GM12872 (cell line): ENCODE data around the gene CHD2.

Source experiments
- TF ChIP-seq, protein P1 (sequence below): IDR thresholded peaks from 3 replicates; pipeline ENCODE4 v1.5.1; 2011; ENCODE audit warnings: low read depth, mild to moderate bottlenecking, low read length, moderate library complexity; ENCODE audit not compliant: insufficient read depth

The CHD2 gene

DNA sequence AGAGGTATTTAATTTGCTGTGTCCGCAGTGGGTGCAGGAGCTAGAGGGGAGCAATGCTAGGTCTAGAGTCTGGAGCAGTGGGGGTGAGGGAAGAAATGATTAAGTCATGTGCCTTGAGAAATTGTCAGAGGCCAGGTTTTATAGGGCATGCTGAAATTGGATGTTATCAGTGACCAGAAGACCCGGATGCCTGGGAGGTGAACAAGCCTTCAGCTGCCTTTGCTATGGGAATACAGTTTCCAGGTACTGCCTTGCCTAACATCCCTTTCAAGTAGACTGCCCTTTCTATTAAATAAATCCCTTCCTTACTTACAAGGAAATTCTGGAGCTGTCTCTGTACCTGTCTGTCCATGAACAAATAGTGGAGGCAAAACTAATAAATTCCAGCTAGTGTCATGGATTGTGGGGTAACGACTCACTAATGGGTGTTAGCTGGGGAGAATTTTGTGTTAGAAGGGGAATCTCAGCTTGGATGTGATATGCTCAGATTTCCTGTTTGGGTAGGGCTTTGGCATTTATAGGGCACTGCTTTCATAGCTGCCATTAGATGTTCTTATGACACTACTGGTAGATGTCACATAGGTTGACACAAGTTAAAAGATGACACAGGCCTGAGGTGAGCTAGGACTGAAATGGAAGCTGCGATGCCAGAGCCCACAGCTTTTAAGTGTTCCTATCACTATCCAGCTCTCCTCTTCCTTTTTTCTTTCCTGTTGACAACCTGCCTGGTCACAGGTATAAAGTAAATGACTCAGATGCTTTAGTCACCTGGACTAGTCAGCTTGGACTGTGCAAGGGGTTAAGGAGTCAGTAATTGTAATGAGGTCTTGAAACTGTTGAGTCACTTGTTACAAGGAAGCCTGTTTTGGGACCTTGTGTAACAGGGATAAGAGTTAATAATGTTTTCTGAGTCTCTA, 21.3 kb downstream of the CHD2 start:
- TF ChIP-seq, protein P1, sequence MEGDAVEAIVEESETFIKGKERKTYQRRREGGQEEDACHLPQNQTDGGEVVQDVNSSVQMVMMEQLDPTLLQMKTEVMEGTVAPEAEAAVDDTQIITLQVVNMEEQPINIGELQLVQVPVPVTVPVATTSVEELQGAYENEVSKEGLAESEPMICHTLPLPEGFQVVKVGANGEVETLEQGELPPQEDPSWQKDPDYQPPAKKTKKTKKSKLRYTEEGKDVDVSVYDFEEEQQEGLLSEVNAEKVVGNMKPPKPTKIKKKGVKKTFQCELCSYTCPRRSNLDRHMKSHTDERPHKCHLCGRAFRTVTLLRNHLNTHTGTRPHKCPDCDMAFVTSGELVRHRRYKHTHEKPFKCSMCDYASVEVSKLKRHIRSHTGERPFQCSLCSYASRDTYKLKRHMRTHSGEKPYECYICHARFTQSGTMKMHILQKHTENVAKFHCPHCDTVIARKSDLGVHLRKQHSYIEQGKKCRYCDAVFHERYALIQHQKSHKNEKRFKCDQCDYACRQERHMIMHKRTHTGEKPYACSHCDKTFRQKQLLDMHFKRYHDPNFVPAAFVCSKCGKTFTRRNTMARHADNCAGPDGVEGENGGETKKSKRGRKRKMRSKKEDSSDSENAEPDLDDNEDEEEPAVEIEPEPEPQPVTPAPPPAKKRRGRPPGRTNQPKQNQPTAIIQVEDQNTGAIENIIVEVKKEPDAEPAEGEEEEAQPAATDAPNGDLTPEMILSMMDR = no peak

DNA sequence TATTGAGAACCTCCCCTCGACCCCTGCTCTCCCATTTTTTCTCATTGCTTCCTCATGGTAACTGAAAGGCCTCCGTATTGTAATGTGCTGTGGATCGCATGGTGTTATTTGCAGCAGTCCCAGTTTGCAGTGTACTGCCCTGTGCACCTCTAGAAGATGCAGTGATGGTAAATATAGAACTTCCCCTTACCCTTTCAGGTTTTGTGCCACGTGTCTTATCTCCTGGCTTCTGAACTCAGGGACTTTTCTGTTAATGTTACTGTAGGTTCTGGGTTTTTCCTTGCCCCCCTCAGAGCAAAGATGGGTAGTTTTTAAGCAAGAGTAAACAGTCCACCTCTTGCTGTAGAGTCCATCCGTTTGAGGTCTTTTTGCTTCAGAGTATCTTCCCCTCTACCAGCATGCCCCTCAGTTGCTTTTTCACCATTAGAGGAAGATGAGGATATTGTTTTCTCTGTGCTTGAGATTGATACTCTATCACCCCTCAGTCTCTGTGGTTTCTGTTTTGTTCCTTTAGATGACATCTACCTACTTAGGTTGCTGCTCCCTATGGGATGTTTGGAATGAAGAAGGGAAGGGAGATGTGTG, 22.4 kb downstream of the CHD2 start:
- TF ChIP-seq, protein P1 = no peak

DNA sequence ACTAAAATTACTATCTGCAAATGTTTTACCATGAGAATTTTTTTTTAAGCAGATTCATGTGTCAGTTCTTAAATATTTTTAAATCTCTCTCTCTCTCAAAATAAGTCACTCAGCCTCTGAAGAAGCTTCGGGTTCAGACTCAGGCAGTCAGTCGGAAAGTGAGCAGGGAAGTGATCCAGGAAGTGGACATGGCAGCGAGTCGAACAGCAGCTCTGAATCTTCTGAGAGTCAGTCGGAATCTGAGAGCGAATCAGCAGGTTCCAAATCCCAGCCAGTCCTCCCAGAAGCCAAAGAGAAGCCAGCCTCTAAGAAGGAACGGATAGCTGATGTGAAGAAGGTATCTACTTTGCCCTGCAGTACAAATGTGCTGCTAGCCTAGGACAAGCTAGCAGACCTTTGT, 24.1 kb downstream of the CHD2 start:
- TF ChIP-seq, protein P1 = no peak

DNA sequence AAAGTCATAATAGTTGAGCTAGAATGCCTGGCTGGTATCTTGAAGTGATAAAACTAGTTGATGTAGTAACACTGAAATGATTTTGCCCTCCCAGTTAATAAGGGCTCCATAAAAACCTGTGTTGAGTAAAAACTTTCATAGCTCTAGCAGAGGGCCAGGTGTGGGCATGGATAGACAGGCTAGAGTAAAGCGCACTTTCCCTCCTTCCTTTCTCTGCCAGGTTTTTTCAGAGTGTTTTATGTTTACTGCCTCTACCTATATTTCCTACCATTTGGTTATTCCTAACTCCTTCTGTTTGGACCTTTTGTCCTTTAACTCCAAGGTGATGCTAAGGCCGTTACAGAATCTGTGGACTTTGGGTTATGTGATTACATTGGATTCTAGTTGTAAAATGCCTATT, 25.3 kb downstream of the CHD2 start:
- TF ChIP-seq, protein P1 = no peak

DNA sequence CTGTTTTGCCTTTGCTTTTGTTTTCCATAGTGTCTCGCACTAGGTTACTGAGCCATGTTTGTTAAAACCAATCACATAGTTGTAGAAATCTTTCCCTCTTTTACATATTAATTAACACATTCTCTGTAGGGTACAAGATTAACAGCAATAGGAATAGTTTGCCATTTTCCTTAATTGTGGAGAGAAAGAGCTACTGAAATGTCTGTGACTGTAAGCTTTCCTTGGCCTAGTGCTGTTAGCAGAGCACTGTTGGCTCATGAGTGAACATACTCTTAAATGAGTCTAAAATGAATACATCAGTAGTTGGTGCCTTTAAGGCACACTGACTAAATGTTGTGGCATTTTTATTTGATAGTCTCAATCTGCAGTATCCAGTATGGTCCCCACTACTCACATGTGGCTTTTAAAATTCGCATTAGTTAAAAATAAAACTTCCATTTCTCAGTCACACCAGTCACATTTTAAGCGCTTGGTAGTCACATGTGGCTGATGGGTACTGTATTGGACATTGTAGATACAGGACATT, 28.2 kb downstream of the CHD2 start:
- TF ChIP-seq, protein P1 = no peak

DNA sequence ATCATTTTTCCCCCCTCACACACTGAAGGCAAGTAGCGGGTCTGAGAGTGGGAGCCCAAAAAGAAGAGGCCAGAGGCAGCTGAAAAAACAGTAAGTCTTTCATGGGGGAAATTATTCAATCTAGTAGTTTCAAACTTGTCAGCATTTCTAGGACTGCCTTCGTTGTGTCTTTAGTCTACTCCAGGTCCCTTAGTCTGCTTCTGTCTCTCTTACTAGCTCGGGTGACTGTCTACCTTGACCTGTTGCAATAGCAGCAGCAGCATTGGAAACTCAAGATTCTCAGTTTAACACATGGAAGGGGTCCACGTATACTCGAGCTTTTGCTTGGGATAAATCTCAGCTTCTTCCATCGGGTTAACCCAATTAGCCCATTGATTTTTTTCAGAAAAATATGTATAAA, 28.9 kb downstream of the CHD2 start:
- TF ChIP-seq, protein P1 = no peak

DNA sequence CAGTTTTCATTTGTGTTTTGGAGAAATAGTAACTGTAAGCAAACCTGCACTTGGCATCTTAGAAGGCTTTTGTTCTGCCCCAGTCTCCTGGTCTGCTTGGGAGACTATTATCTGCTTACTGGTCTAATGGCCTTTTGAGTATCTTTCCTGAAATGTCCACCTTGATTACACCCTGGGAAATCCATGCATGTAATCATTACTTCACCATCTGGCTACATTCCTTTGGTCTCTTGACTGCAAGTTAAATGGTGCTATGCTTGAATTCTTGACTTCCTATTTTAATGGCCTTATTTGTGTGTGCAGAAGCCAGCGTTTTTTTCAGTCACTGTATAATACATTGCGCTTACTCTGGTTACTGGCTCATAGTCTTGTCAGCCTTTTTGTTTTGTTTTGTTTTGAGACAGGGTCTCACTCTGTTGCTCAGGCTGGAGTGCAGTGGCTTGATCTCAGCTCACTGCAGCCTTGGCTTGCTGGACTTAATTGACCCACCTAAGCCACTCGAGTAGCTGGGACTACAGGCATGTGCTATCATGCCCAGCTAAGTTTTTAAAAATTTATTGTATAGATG, 30.0 kb downstream of the CHD2 start:
- TF ChIP-seq, protein P1 = no peak
